ENCODE results near the gene CRK. TPM values are rescaled to one million over a fixed set of nuclear protein-coding genes. Genes with fewer than 3 reads are reported as not detected.

CRK gene
- total and polyA plus RNA-seq, 10 of the 15 experiments (the other 5 are each of a cell fraction or from before 2014, with no cell fraction given): 11.1 to 23.8 (median 20.5) TPM

- TF ChIP-seq CUX1 (IDR thresholded peaks at IDR 0.05; ENCODE audit: insufficient replicate concordance, low read depth, low read length) (no peak), BMI1 (IDR thresholded peaks at IDR 0.05; ENCODE audit: borderline replicate concordance) (no peak), RAD51 (IDR thresholded peaks at IDR 0.05) (no peak), EP300 (IDR thresholded peaks at IDR 0.05; ENCODE audit: borderline replicate concordance in 1 of 2, control insufficient read depth in 1 of 2, low read depth in 2 of 2, low read length in 2 of 2) (peak in 1 of 2 experiments; percentile 59; a peak in 2 of 4 replicates), MYC (IDR thresholded peaks at IDR 0.05; ENCODE audit: insufficient read depth, insufficient read length, insufficient replicate concordance, low read length, severe bottlenecking) (no peak), SMC3 (IDR thresholded peaks at IDR 0.05; ENCODE audit: borderline replicate concordance, low read length) (peak; percentile 11; the same call in 1 of the 2 replicates), RUNX3 (IDR thresholded peaks at IDR 0.05; ENCODE audit: low read length) (peak; percentile 59), RBBP5 (conservative IDR thresholded peaks at IDR 0.05) (no peak), BCL11A (IDR thresholded peaks at IDR 0.05; ENCODE audit: low read depth, low read length) (peak; percentile 46; the same call in 1 of the 2 replicates), POU2F2 (IDR thresholded peaks at IDR 0.05; ENCODE audit: borderline replicate concordance, low read depth, low read length) (no peak), USF1 (IDR thresholded peaks at IDR 0.05; ENCODE audit: borderline replicate concordance, extremely low read length, insufficient read depth, low read depth, low read length) (no peak), CHD1 (IDR thresholded peaks at IDR 0.05; ENCODE audit: low read depth, low read length) (no peak), SKIL (IDR thresholded peaks at IDR 0.05; ENCODE audit: low read depth, poor library complexity, severe bottlenecking) (no peak), PRDM15 (CRISPR knock-in tag; IDR thresholded peaks at IDR 0.05) (no peak), JUND (IDR thresholded peaks at IDR 0.05; ENCODE audit: low read depth, low read length) (no peak), IRF4 (IDR thresholded peaks at IDR 0.05; ENCODE audit: low read depth, low read length) (no peak), PML (IDR thresholded peaks at IDR 0.05; ENCODE audit: low read length) (no peak)
Measured at GRCh38 chr17:1474402-1475189, 18.6 kb upstream of the CRK start (continued).
